H54 (cell line): ENCODE data around the gene ASF1A.

Experiments
- DNase-seq: peaks from one replicate; pipeline ENCODE4 v3.0.0; 2011; ENCODE audit warnings: low spot score, mixed read lengths; ENCODE audit not compliant: insufficient read length
- FAIRE-seq: peaks from 3 replicates; lab custom pipeline; 2011; peaks lifted over from hg19 to GRCh38; lab: Jason Lieb, UNC
- POLR2A ChIP-seq: IDR thresholded peaks from 2 replicates; pipeline ENCODE4 v1.6.1; 2011; ENCODE audit warnings: low read depth, mild to moderate bottlenecking, low read length

Gene ASF1A

GRCh38 chr6:118893064-118893806 is 717 bp upstream of the ASF1A start:
- no peak for TF ChIP-seq POLR2A
- DNase-seq: no peak
- peak; percentile 61 for FAIRE-seq

- FAIRE-seq (no peak), DNase-seq (peak; percentile 6)
Observed at GRCh38 chr6:118894425-118895260, 691 bp downstream of the ASF1A start.

GRCh38 chr6:118895261-118895560 is 1.3 kb downstream of the ASF1A start:
- no peak for FAIRE-seq
- no peak for TF ChIP-seq POLR2A
- DNase-seq: no peak

More at GRCh38 chr6:118894425-118895260, 691 bp downstream of the ASF1A start:
- TF ChIP-seq POLR2A: peak; percentile 41; the same call in 1 of the 2 replicates

GRCh38 chr6:118895859-118896258 is 1.9 kb downstream of the ASF1A start:
- DNase-seq: no peak
- TF ChIP-seq POLR2A: no peak
- FAIRE-seq: no peak

- DNase-seq (peak; percentile 6), FAIRE-seq (no peak)
- TF ChIP-seq POLR2A: no peak
Observed at GRCh38 chr6:118896339-118897136, 2.6 kb downstream of the ASF1A start.

GRCh38 chr6:118897386-118897785 is 3.4 kb downstream of the ASF1A start:
- FAIRE-seq (no peak), DNase-seq (no peak)
- no peak for TF ChIP-seq POLR2A

- no peak for FAIRE-seq
- no peak for TF ChIP-seq POLR2A
- no peak for DNase-seq
Observed at GRCh38 chr6:118899948-118900347, 6.0 kb downstream of the ASF1A start.

GRCh38 chr6:118902726-118903125 is 8.8 kb downstream of the ASF1A start:
- DNase-seq: no peak
- TF ChIP-seq POLR2A: no peak
- no peak for FAIRE-seq

GRCh38 chr6:118903138-118903537 is 9.2 kb downstream of the ASF1A start:
- no peak for DNase-seq
- TF ChIP-seq POLR2A: no peak
- FAIRE-seq: no peak

- DNase-seq (no peak), FAIRE-seq (no peak)
- TF ChIP-seq POLR2A: no peak
Observed at GRCh38 chr6:118903691-118904090, 9.7 kb downstream of the ASF1A start.

GRCh38 chr6:118905084-118905483 is 11.1 kb downstream of the ASF1A start:
- TF ChIP-seq POLR2A: no peak
- DNase-seq (no peak), FAIRE-seq (no peak)

- DNase-seq (no peak), FAIRE-seq (no peak)
- no peak for TF ChIP-seq POLR2A
Observed at GRCh38 chr6:118905851-118906250, 11.9 kb downstream of the ASF1A start.

- DNase-seq (no peak), FAIRE-seq (no peak)
- no peak for TF ChIP-seq POLR2A
Observed at GRCh38 chr6:118908441-118908840, 14.5 kb downstream of the ASF1A start.

GRCh38 chr6:118912646-118913045 is 18.7 kb downstream of the ASF1A start:
- FAIRE-seq (no peak), DNase-seq (no peak)
- TF ChIP-seq POLR2A: no peak
